Measurements from ENCODE around the gene DTX3.
"Not testable (repeated sequence)": the region's sequence is repeated elsewhere in the genome, so short reads cannot be mapped to it uniquely, and the experiment has no call there.

DTX3 gene

GRCh38 chr12:57604454-57604991, at the start of gene DTX3:
TSS of gene DTX3 (plus strand) at chr12:57604824. CDS start at chr12:57606518, 1,694 bp downstream.
- no peak for DNase-seq

- DNase-seq: no peak
Measured at GRCh38 chr12:57554897-57555296, 49.7 kb upstream of the DTX3 start.

GRCh38 chr12:57558864-57559263, 45.8 kb upstream of the DTX3 start:
- no peak for DNase-seq

- DNase-seq: no peak
Measured at GRCh38 chr12:57560516-57560915, 44.1 kb upstream of the DTX3 start.

- DNase-seq: not testable (repeated sequence)
Measured at GRCh38 chr12:57561117-57561516, 43.5 kb upstream of the DTX3 start.

GRCh38 chr12:57563358-57563757, 41.3 kb upstream of the DTX3 start:
- no peak for DNase-seq

GRCh38 chr12:57564178-57564740, 40.4 kb upstream of the DTX3 start:
- no peak for DNase-seq

GRCh38 chr12:57568838-57569237, 35.8 kb upstream of the DTX3 start:
- DNase-seq: no peak

- DNase-seq: no peak
Measured at GRCh38 chr12:57569858-57570257, 34.8 kb upstream of the DTX3 start.

GRCh38 chr12:57570438-57570837, 34.2 kb upstream of the DTX3 start:
- not testable (repeated sequence) for DNase-seq

- DNase-seq: no peak
Measured at GRCh38 chr12:57571926-57572762, 32.5 kb upstream of the DTX3 start.

- DNase-seq: no peak
Measured at GRCh38 chr12:57574795-57575194, 29.8 kb upstream of the DTX3 start.

GRCh38 chr12:57575771-57576612, 28.6 kb upstream of the DTX3 start:
- no peak for DNase-seq

- no peak for DNase-seq
Measured at GRCh38 chr12:57576613-57577160, 27.9 kb upstream of the DTX3 start.

- no peak for DNase-seq
Measured at GRCh38 chr12:57577981-57578758, 26.5 kb upstream of the DTX3 start.

GRCh38 chr12:57579011-57579410, 25.6 kb upstream of the DTX3 start:
- no peak for DNase-seq

- DNase-seq: no peak
Measured at GRCh38 chr12:57579677-57580465, 24.8 kb upstream of the DTX3 start.

- DNase-seq: no peak
Measured at GRCh38 chr12:57580466-57580795, 24.2 kb upstream of the DTX3 start.

GRCh38 chr12:57581802-57582201, 22.8 kb upstream of the DTX3 start:
- no peak for DNase-seq

- no peak for DNase-seq
Measured at GRCh38 chr12:57582440-57582839, 22.2 kb upstream of the DTX3 start.

- DNase-seq: peak; percentile 45
Measured at GRCh38 chr12:57583008-57583831, 21.4 kb upstream of the DTX3 start.
